Adipose tissue (tissue), 3 donors: ENCODE measurements around the gene ULK1. TPM values are rescaled to one million over a fixed set of nuclear protein-coding genes. Genes with fewer than 3 reads are reported as not detected.
A peak's percentile ranks its signal among the peaks of the same experiment; 100 is the strongest.
"Not testable (repeated sequence)": the region's sequence is repeated elsewhere in the genome, so short reads cannot be mapped to it uniquely, and the experiment has no call there.

ENCODE experiments used
- H3K27ac ChIP-seq: one replicate; pipeline ENCODE4 v1.5.1; 2013; ENCODE audit warnings: low read depth, low read length
- WGBS, 3 donors: extraction: QIAGEN DNeasy Blood & Tissue Kit; methylation state at CpG; one replicate each; pipeline ENCODE4 v1.1.7; 2013; 5-methylcytosine and 5-hydroxymethylcytosine counted together
- polyA plus RNA-seq, 3 donors: library from polyadenylated mRNA; stranded (reverse); fragments of 200-250 nt; gene quantifications; one replicate each; pipeline ENCODE4 v1.2.3, GENCODE V29; 2013
- donor health status: healthy with polysubstance abuse.
- donor health status: Bipolar disorder and iron deficiency.
- donor health status: healthy.

The ULK1 gene
- polyA plus RNA-seq, 3 donors: 13.7 to 47.1 (median 26.2) TPM

- not testable (repeated sequence) for H3K27ac ChIP-seq
- WGBS, 3 donors: 27 to 49% (median 31%) methylated on average over 3 of the region's 3 CpGs
These were observed 16.0 kb upstream of the ULK1 start for GRCh38 chr12:131878436-131878835.

- 74 to 81% (median 80%) methylated on average over 16 of the region's 16 CpGs for WGBS, 3 donors
These were observed 11.5 kb upstream of the ULK1 start for GRCh38 chr12:131882804-131883520.

GRCh38 chr12:131883521-131883900, 10.9 kb upstream of the ULK1 start:
- 77 to 83% (median 80%) methylated on average over 4 of the region's 4 CpGs for WGBS, 3 donors

More at GRCh38 chr12:131882804-131883520, 11.5 kb upstream of the ULK1 start:
- H3K27ac ChIP-seq: no peak overlapping the region

GRCh38 chr12:131885076-131885475, 9.3 kb upstream of the ULK1 start:
- H3K27ac ChIP-seq: not testable (repeated sequence)
- 80 to 93% (median 83%) methylated on average over 8 of the region's 8 CpGs for WGBS, 3 donors

More at GRCh38 chr12:131883521-131883900, 10.9 kb upstream of the ULK1 start:
- H3K27ac ChIP-seq: no peak overlapping the region

GRCh38 chr12:131885543-131886057, 8.8 kb upstream of the ULK1 start:
- 88 to 93% (median 90%) methylated on average over 7 of the region's 7 CpGs for WGBS, 3 donors
- no peak overlapping the region for H3K27ac ChIP-seq

GRCh38 chr12:131891722-131892121, 2.7 kb upstream of the ULK1 start:
- not testable (repeated sequence) for H3K27ac ChIP-seq
- 82 to 87% (median 86%) methylated on average over 7 to 8 of the region's 8 CpGs for WGBS, 3 donors

- 75 to 82% (median 77%) methylated on average over 26 of the region's 26 CpGs for WGBS, 3 donors
- H3K27ac ChIP-seq: no peak overlapping the region
These were observed 1.5 kb upstream of the ULK1 start for GRCh38 chr12:131892711-131893604.

- 34 to 45% (median 44%) methylated on average over 15 to 19 of the region's 19 CpGs for WGBS, 3 donors
- no peak overlapping the region for H3K27ac ChIP-seq
These were observed 663 bp upstream of the ULK1 start for GRCh38 chr12:131893605-131894312.

- 1 to 2% (median 1%) methylated on average over 38 to 54 of the region's 54 CpGs for WGBS, 3 donors
These were observed 688 bp downstream of the ULK1 start for GRCh38 chr12:131894981-131895639.

GRCh38 chr12:131895640-131896079, 1.2 kb downstream of the ULK1 start:
- H3K27ac ChIP-seq: peak overlapping the region; percentile 76
- WGBS, 3 donors: 1 to 5% (median 2%) methylated on average over 12 of the region's 12 CpGs

More at GRCh38 chr12:131894981-131895639, 688 bp downstream of the ULK1 start:
- no peak overlapping the region for H3K27ac ChIP-seq

- H3K27ac ChIP-seq: peak overlapping the region; percentile 76
- WGBS, 3 donors: 1 to 2% (median 1%) methylated on average over 32 to 39 of the region's 39 CpGs
These were observed 1.8 kb downstream of the ULK1 start for GRCh38 chr12:131896080-131896810.

- H3K27ac ChIP-seq: peak overlapping the region; percentile 76
- 35 to 48% (median 36%) methylated on average over 14 of the region's 14 CpGs for WGBS, 3 donors
These were observed 2.4 kb downstream of the ULK1 start for GRCh38 chr12:131896811-131897270.

- 56 to 89% (median 85%) methylated on average over 18 of the region's 18 CpGs for WGBS, 3 donors
- H3K27ac ChIP-seq: no peak overlapping the region
These were observed 2.9 kb downstream of the ULK1 start for GRCh38 chr12:131897276-131897675.

- 77 to 90% (median 82%) methylated on average over 9 of the region's 9 CpGs for WGBS, 3 donors
- H3K27ac ChIP-seq: peak overlapping the region; percentile 15
These were observed 3.5 kb downstream of the ULK1 start for GRCh38 chr12:131897875-131898274.

GRCh38 chr12:131900397-131900796, 6.0 kb downstream of the ULK1 start:
- 89 to 97% (median 96%) methylated on average over 6 of the region's 6 CpGs for WGBS, 3 donors
- no peak overlapping the region for H3K27ac ChIP-seq

GRCh38 chr12:131901431-131902331, 7.3 kb downstream of the ULK1 start:
- WGBS, 3 donors: 61 to 68% (median 62%) methylated on average over 30 of the region's 30 CpGs
- no peak overlapping the region for H3K27ac ChIP-seq
